Subcutaneous adipose tissue (tissue), 4 donors: ENCODE results near the gene RTN4RL2. TPM values are rescaled to one million over a fixed set of nuclear protein-coding genes. Genes with fewer than 3 reads are reported as not detected.

Experiments
- small RNA-seq: library from RNA; depleted of rRNA; stranded (forward); fragments of <200 nt; gene quantifications from one replicate; pipeline ENCODE3, GENCODE V24; 2016
- total RNA-seq, 4 donors: library from RNA; depleted of rRNA; stranded (reverse); fragments of >200 nt; gene quantifications; one replicate each; pipeline ENCODE4 v1.1.0, GENCODE V29; 2016
- TF ChIP-seq, protein P1 (sequence below): fragments of 450-650 bp; IDR thresholded peaks from one replicate; pipeline ENCODE4 v1.5.1; 2016; ENCODE audit warnings: low read depth, mild to moderate bottlenecking, control low read depth, antibody characterized with exemption, moderate library complexity

The RTN4RL2 gene
- total RNA-seq, 4 donors from 2014 or later = 0.38 to 0.82 (median 0.68) TPM; not detected in 1

DNA sequence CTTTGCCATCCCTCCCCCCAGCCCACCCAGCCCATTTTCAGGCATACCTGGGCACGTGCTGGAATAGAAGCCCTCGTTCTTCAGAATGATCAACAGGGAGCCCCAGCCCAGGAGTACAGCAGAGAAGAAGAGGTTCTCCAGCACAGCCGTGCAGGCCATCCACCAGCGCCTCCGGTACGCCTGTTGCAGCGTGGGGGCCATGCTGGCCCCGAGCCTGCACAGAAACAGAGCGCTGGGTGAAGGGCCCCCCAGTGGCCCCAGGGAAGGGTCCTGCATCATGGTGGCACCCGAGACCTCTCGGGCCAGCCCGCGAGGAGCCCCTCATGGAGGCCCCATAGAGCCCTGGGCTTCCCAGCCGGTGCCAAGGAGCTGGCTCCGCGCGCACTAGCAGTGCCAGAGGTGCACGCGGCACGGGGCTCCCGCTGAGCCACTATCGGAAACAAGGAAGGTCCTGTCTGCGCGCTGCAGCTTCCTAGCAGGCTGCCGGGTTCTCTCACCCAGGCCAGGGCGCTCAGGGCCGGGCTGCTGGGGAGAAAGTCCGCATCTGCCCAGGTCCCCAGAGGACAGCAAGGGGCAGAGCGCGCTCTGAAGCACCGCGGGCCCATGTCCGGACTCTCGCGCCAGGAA lies 53.7 kb downstream of the RTN4RL2 start:
- TF ChIP-seq, protein P1, sequence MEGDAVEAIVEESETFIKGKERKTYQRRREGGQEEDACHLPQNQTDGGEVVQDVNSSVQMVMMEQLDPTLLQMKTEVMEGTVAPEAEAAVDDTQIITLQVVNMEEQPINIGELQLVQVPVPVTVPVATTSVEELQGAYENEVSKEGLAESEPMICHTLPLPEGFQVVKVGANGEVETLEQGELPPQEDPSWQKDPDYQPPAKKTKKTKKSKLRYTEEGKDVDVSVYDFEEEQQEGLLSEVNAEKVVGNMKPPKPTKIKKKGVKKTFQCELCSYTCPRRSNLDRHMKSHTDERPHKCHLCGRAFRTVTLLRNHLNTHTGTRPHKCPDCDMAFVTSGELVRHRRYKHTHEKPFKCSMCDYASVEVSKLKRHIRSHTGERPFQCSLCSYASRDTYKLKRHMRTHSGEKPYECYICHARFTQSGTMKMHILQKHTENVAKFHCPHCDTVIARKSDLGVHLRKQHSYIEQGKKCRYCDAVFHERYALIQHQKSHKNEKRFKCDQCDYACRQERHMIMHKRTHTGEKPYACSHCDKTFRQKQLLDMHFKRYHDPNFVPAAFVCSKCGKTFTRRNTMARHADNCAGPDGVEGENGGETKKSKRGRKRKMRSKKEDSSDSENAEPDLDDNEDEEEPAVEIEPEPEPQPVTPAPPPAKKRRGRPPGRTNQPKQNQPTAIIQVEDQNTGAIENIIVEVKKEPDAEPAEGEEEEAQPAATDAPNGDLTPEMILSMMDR = no peak

- TF ChIP-seq, protein P1 = no peak
Measured at GRCh38 chr11:57514538-57515331, 54.4 kb downstream of the RTN4RL2 start.

DNA sequence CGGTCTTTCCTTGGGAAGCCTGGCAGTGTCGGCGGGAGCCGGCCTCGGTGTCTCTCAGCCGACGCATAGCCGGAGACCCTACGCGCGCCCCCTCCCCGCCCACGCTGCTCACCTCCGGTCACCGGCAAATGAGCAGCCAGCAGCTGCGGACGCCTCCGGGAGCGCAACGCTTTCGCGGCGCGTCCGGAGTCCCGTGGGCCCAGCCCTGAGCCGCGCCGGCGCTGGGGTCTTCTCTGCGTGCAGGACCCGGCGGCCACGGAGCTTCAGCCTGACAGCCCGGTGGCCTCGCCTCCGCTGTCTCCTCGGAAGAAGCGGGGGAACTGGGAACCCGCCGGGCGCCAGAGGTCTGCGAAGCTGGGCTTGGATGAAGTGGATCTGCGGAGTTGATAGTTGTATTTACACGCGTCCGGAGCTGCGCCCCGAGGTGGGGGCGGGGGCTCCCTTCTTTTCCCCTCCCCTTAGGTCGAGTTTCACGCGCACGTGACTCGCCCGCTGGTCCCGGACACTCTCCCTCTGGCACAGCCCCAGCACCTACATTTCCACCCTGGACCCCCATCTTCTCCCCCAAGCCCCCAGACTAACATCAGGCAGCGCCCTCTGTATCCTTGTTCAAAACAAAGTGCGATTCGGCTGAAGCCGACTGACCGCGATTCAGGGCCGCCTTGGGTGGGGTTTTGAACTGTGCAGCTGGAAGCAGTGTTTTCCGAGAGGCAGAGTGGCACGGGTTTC lies 55.2 kb downstream of the RTN4RL2 start, which contains the start of gene SLC43A1:
SLC43A1 (minus strand) TSS at position 371 of the 729 bp plus-strand sequence. CDS start 1,591 bp downstream, outside the sequence.
- TF ChIP-seq, protein P1 = no peak

- TF ChIP-seq, protein P1 = no peak
Measured at GRCh38 chr11:57516061-57516443, 55.7 kb downstream of the RTN4RL2 start.

GRCh38 chr11:57521116-57521515 lies 60.8 kb downstream of the RTN4RL2 start:
- TF ChIP-seq, protein P1 = no peak

DNA sequence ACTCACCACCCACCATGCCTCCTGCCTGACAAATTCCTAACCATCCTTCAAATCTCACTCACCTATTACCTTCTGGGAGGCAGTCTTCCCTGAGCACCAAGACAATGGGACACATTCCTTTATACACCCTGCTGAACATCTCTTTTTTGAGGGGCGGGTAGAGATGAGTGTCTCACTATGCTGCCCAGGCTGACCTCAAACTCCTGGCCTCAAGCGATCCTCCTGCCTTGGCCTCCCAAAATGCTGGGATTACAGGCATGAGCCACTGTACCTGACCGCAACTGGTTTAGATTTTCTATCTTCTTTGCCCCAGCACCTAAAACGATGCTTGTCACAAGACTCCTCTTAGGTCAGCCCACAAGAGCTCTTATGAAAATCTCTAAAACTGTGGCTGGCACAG lies 63.1 kb downstream of the RTN4RL2 start:
- TF ChIP-seq, protein P1 = no peak

Small RNA genes lying within 50 kb of the gene (small RNA-seq; reads per million reads assigned to genes)
- not detected for gene RNA5SP341

Other genes with a start within 250 kb of the RTN4RL2 start
- 1 to 10 TPM in 3 of 4 donors, under 1 TPM in 1; 0.82 to 1.7 (median 1.1) TPM for gene APLNR, start 223.3 kb upstream of the RTN4RL2 start, total RNA-seq
- gene TNKS1BP1, start 135.6 kb upstream of the RTN4RL2 start, total RNA-seq = 100 to 1,000 TPM in 1 of 4 donors, 10 to 100 TPM in 3; 62.0 to 193 (median 85.7) TPM
- 10 to 100 TPM; 41.3 to 78.7 (median 56.5) TPM for gene SSRP1, start 124.6 kb upstream of the RTN4RL2 start, total RNA-seq
- under 1 TPM in 1 of 4 donors, not detected in 3; 0.34 TPM for gene P2RX3, start 122.2 kb upstream of the RTN4RL2 start, total RNA-seq
- not detected for gene PRG3, start 79.4 kb upstream of the RTN4RL2 start, total RNA-seq
- 1 to 10 TPM in 1 of 4 donors, not detected in 3; 1.0 TPM for gene PRG2, start 69.9 kb upstream of the RTN4RL2 start, total RNA-seq
- 100 to 1,000 TPM in 1 of 4 donors, 10 to 100 TPM in 3; 50.1 to 108 (median 80.2) TPM for gene SLC43A3, start 33.4 kb upstream of the RTN4RL2 start, total RNA-seq
- gene SLC43A1, start 55.2 kb downstream of the RTN4RL2 start, total RNA-seq = 10 to 100 TPM in 3 of 4 donors, 1 to 10 TPM in 1; 9.8 to 25.1 (median 18.3) TPM
- gene TIMM10, start 70.2 kb downstream of the RTN4RL2 start, total RNA-seq = 10 to 100 TPM; 34.4 to 47.6 (median 36.7) TPM
- not detected for gene SMTNL1, start 77.1 kb downstream of the RTN4RL2 start, total RNA-seq
- 10 to 100 TPM; 21.8 to 60.7 (median 33.6) TPM for gene UBE2L6, start 107.1 kb downstream of the RTN4RL2 start, total RNA-seq
- gene SERPING1, start 137.2 kb downstream of the RTN4RL2 start, total RNA-seq = 100 to 1,000 TPM; 318 to 653 (median 616) TPM
- 1 to 10 TPM in 2 of 4 donors, under 1 TPM in 2; 0.33 to 4.1 (median 2.2) TPM for gene YPEL4, start 189.4 kb downstream of the RTN4RL2 start, total RNA-seq
- 10 to 100 TPM in 2 of 4 donors, 1 to 10 TPM in 2; 5.7 to 11.5 (median 10.0) TPM for gene CLP1, start 197.2 kb downstream of the RTN4RL2 start, total RNA-seq
- gene ZDHHC5, start 207.6 kb downstream of the RTN4RL2 start, total RNA-seq = 10 to 100 TPM; 28.0 to 49.9 (median 33.4) TPM